Heart left ventricle (tissue), 16 donors: Measurements from ENCODE around the gene MPPED1. TPM values are rescaled to one million over a fixed set of nuclear protein-coding genes. Genes with fewer than 3 reads are reported as not detected.

Experiments used
- ATAC-seq, 4 donors: fragments of 200-7000 bp; cut with Tn5 transposase; one replicate each; pipeline ENCODE4 v1.9.1; 2020 to 2022; ENCODE audit warnings: moderate library complexity in 4 of 4, mild to moderate bottlenecking in 3 of 4, moderate number of reproducible peaks in 1 of 4
- DNase-seq, 5 donors: peaks; one replicate each; pipeline ENCODE4 v3.0.0-alpha.2; 2020
- H3K27ac ChIP-seq, 12 donors: fragments of 200-600 bp; sonication (generic) in 4 of 12; one replicate each; pipeline versions ENCODE4 v1.5.0 to v1.8.0; 2016 to 2022; ENCODE audit warnings: mild to moderate bottlenecking in 2 of 12
- H3K27me3 ChIP-seq, 9 donors: fragments of 200-600 bp; sonication (generic) in 2 of 9; one replicate each; pipeline versions ENCODE4 v1.5.1 to v1.8.0; 2016 to 2022; ENCODE audit warnings: mild to moderate bottlenecking in 3 of 9
- H3K36me3 ChIP-seq, 9 donors: fragments of 200-600 bp; sonication (generic) in 2 of 9; one replicate each; pipeline versions ENCODE4 v1.5.0 to v1.8.0; 2018 to 2022; ENCODE audit warnings: mild to moderate bottlenecking in 2 of 9
- H3K4me1 ChIP-seq, 12 donors: fragments of 200-600 bp; sonication (generic) in 4 of 12; one replicate each; pipeline versions ENCODE4 v1.5.0 to v1.8.0; 2016 to 2022; ENCODE audit warnings: mild to moderate bottlenecking in 3 of 12
- H3K4me3 ChIP-seq, 12 donors: fragments of 200-600 bp; sonication (generic) in 4 of 12; one replicate each; pipeline versions ENCODE4 v1.5.0 to v1.8.0; 2017 to 2022; ENCODE audit warnings: mild to moderate bottlenecking in 9 of 12, moderate library complexity in 4 of 12
- H3K9me3 ChIP-seq, 12 donors: fragments of 200-600 bp; sonication (generic) in 4 of 12; one replicate each; pipeline versions ENCODE4 v1.5.0 to v1.8.0; 2016 to 2022; ENCODE audit warnings: mild to moderate bottlenecking in 1 of 12
- POLR2A ChIP-seq, 2 donors: fragments of 450-650 bp; IDR thresholded peaks; one replicate each; pipeline ENCODE4 v1.6.1; 2017; ENCODE audit warnings: antibody characterized with exemption in 2 of 2, mild to moderate bottlenecking in 2 of 2, moderate library complexity in 2 of 2
- WGBS, 4 donors: extraction: QIAGEN DNeasy Blood & Tissue Kit in 2 of 4; methylation state at CpG; one replicate each; pipeline versions ENCODE4 v1.1.5 to v1.1.7; 2013 to 2018; 5-methylcytosine and 5-hydroxymethylcytosine counted together
- intact Hi-C, 10 donors: fragments of 100-400 bp; cut with DNase I; formaldehyde crosslinking; loops; one replicate each; pipeline versions ENCODE4 v1.11.1 to v1.14.2; 2022
- polyA plus RNA-seq, 2 donors: library from polyadenylated mRNA; stranded (reverse); fragments of 200-250 nt; gene quantifications; one replicate each; pipeline ENCODE4 v1.2.3, GENCODE V29; 2013
- total RNA-seq, 9 donors: library from RNA; depleted of rRNA in 2 of 9; stranded (reverse); fragments of >200 nt in 2 of 9; fragmentation: NEBNext Ultra II Directional in 3 of 9; extraction: Animal tissue kit (Norgen Biotek cat#: 25700) in 3 of 9; gene quantifications; one replicate each; pipeline versions ENCODE4 v1.1.0 to v1.2.4, GENCODE V29; 2016 to 2023
- TF ChIP-seq, protein P1 (sequence below), 12 donors: fragments of 200-600 bp; sonication (generic) in 4 of 12; IDR thresholded peaks; one replicate each; pipeline versions ENCODE4 v1.5.0 to v1.8.0; 2018 to 2022; ENCODE audit warnings: antibody characterized with exemption in 12 of 12, mild to moderate bottlenecking in 5 of 12
- donor health status: ischemic (EF 13 %, LVEDD 7.1; RV severe dilation, severe dysfunction).
- donor health status: healthy with polysubstance abuse.
- donor health status: DM: no; HTN: yes; CAD: no.
- donor health status: DM: no; HTN: no; CAD: no.
- donor health status: ischemic (EF 25% LVEDD 6.9; RV normal size, moderate dysfunction).
- donor health status: ischemic (EF 25% LVEDD 5.7; RV mildly dilated, moderate dysfunction).
- donor health status: healthy.
- donor health status: DM: yes; HTN: yes; CAD: no.
- donor health status: ischemic (EF 35%, LVEDD 5.7; RV mildly dilated, moderate dysfunction).
- donor health status: nonischemic (EF 11% LVEDD 7.7; RV severe dilation, severe dysfunction).
- donor health status: DM: yes; HTN: yes; CAD: no.
- donor health status: PGD.
- donor health status: ischemic (EF 29% LVEDD 5.4; RV normal size, mild dysfunction).
- donor health status: nonischemic (EF 23%, LVEDD 6.1; RV moderate dilation, normal function).

The MPPED1 gene
- total and polyA plus RNA-seq, 11 donors, result 0.12 TPM; not detected in 10

DNA sequence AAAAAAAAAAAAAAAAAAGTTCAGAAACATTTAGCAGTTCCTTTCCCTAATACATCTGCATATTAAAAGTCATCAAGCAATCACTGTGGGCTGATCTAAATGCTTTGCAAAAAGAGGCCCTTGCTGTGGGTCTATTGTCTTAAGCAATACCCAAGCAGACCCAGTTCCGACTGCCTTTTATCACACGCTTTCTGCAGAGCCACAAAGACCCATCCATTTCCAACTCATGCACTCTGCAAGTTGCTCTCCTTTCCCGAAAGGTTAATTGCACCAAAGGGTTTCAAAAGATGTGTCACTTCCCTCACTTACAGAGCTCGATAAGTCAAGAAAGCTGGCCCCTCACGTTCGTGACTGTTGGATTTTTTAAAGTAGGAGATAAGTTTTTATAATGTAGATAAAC lies 138.9 kb downstream of the MPPED1 start:
- H3K9me3 ChIP-seq, result peaks cover 0 to 3% (median 0%) of the 10 kb centered on the region in 12 donors
- no peak overlapping the region for H3K27ac ChIP-seq
- no peaks in the 10 kb centered on the region for H3K27me3 ChIP-seq
- H3K36me3 ChIP-seq, result no peaks in the 10 kb centered on the region
- DNase-seq, result no peak
- no peaks in the 10 kb centered on the region for H3K4me1 ChIP-seq
- TF ChIP-seq POLR2A (IDR thresholded peaks at IDR 0.05), result no peak
- TF ChIP-seq, protein P1, sequence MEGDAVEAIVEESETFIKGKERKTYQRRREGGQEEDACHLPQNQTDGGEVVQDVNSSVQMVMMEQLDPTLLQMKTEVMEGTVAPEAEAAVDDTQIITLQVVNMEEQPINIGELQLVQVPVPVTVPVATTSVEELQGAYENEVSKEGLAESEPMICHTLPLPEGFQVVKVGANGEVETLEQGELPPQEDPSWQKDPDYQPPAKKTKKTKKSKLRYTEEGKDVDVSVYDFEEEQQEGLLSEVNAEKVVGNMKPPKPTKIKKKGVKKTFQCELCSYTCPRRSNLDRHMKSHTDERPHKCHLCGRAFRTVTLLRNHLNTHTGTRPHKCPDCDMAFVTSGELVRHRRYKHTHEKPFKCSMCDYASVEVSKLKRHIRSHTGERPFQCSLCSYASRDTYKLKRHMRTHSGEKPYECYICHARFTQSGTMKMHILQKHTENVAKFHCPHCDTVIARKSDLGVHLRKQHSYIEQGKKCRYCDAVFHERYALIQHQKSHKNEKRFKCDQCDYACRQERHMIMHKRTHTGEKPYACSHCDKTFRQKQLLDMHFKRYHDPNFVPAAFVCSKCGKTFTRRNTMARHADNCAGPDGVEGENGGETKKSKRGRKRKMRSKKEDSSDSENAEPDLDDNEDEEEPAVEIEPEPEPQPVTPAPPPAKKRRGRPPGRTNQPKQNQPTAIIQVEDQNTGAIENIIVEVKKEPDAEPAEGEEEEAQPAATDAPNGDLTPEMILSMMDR (IDR thresholded peaks at IDR 0.05), result no peak
- 76 to 84% (median 78%) methylated on average over 6 of the region's 6 CpGs for WGBS, 4 donors
- ATAC-seq, result no peak
- intact Hi-C loops, result no loop called here
- no peak overlapping the region for H3K4me3 ChIP-seq

DNA sequence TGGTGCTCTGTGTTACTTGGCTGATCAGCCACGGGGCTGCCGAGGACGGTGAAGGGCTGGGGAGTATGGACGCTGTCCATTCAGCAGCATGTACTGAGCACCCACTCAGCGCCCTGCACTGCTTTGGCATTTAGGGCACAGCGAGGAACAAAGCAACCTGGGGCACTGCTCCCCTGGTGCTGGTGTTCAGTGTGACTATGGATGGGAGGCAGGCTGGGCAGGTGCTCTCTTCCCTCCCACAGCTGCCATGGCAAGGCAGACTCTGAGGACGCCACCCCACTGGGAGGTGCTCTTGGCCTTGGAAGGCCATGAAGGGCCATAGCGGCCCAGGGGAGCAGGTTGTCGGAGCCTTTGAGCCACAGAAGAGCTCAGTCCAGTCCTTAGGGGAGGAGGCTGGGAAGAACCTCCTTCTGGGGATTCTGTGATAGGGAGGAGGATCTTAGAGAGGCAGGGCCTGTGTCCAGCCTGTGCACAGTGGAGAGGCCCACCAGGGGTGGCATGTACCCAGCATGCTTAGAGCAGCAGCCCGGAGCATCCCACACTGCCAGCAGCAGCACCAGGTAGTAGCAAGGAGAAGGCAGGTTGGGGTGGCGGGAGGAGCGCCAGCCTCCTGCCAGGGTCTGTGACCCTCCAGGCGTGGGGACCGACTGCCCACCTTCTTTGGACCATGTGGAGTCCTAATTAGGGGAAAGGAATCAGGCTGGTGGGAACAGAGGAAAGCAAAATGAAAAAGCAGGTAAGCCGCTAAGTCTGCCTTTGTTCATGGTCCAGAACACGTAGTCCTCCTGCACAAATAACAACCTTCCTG lies 141.8 kb downstream of the MPPED1 start:
- intact Hi-C loops, result no loop called here
- Histone ChIP-seq H3K4me3 (no peak overlapping the region), H3K27ac (no peak overlapping the region), H3K9me3 (peaks cover 0 to 15% (median 2%) of the 10 kb centered on the region in 12 donors), H3K4me1 (no peaks in the 10 kb centered on the region), H3K36me3 (no peaks in the 10 kb centered on the region), H3K27me3 (no peaks in the 10 kb centered on the region)
- DNase-seq (no peak), ATAC-seq (no peak)
- TF ChIP-seq, protein P1 (IDR thresholded peaks at IDR 0.05), result no peak
- no peak for TF ChIP-seq POLR2A (IDR thresholded peaks at IDR 0.05)
- WGBS, 4 donors, result 85 to 94% (median 90%) methylated on average over 14 to 16 of the region's 16 CpGs

DNA sequence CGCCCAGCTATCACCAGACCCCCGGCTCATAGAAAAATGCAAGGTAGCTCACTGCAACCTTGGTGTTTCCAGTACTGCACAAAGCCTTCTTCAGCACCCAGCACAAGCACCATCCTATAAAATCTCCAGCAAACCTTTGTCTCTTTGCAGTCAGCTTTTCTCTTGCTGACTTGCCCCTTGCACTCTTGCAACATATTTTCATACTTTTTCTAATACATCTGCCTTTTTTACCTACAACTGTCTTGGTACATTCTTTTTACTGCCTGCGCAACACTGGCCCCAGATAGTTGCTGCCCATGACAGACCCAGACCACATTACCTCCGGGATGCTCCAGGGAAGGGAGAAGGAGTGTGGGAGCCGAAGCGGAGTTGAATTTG lies 142.4 kb downstream of the MPPED1 start:
- H3K9me3 ChIP-seq, result peaks cover 0 to 17% (median 2%) of the 10 kb centered on the region in 12 donors
- DNase-seq, result no peak
- no peaks in the 10 kb centered on the region for H3K4me1 ChIP-seq
- no peak for TF ChIP-seq POLR2A (IDR thresholded peaks at IDR 0.05)
- TF ChIP-seq, protein P1 (IDR thresholded peaks at IDR 0.05), result no peak
- no peak overlapping the region for H3K27ac ChIP-seq
- no peak overlapping the region for H3K4me3 ChIP-seq
- WGBS, 4 donors, result 77 to 95% (median 81%) methylated on average over 6 of the region's 6 CpGs
- no peaks in the 10 kb centered on the region for H3K27me3 ChIP-seq
- H3K36me3 ChIP-seq, result no peaks in the 10 kb centered on the region
- intact Hi-C loops, result no loop called here
- ATAC-seq, result no peak

DNA sequence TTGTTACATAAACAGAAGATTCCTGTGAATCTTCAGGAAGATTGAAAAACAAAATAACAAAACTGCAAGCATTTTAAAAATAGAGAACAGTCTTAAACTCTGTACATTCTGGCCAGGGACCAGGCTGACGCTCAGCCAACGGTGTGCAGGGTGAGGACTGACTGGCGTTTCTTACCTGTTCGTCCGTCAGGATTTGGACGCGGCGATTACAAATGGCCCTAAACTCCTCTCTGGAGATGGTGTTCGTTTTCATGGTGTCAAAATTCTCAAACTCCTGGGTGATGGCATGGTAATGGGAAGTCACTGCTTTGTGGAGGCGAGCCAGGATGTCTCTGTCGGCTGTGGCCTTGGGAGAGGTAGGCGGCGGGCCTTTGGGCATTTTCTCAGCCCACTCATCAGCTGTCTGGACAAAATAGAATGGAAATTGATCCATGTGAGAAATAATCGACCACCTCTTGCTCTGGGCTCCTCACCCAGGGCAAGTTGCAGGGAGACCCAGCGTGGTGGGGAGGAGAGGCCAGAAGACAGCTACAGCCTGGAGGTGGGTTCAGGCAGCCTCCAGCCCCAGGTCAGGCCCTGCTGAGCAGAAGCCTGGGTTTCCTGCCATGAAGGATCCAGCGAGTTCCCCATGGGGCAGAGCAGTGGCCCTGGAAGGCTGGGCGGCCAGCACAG lies 143.0 kb downstream of the MPPED1 start:
- H3K4me1 ChIP-seq, result no peaks in the 10 kb centered on the region
- 85 to 95% (median 89%) methylated on average over 17 of the region's 17 CpGs for WGBS, 4 donors
- DNase-seq (no peak), ATAC-seq (no peak)
- no peak overlapping the region for H3K27ac ChIP-seq
- TF ChIP-seq, protein P1 (IDR thresholded peaks at IDR 0.05), result no peak
- no peak for TF ChIP-seq POLR2A (IDR thresholded peaks at IDR 0.05)
- no peak overlapping the region for H3K4me3 ChIP-seq
- no peaks in the 10 kb centered on the region for H3K36me3 ChIP-seq
- no peaks in the 10 kb centered on the region for H3K27me3 ChIP-seq
- peaks cover 0 to 17% (median 2%) of the 10 kb centered on the region in 12 donors for H3K9me3 ChIP-seq
- intact Hi-C loops, result no loop called here
